ENCODE results near the gene KDM5B.
"Not testable (repeated sequence)": the region's sequence is repeated elsewhere in the genome, so short reads cannot be mapped to it uniquely, and the experiment has no call there.

KDM5B gene

DNA sequence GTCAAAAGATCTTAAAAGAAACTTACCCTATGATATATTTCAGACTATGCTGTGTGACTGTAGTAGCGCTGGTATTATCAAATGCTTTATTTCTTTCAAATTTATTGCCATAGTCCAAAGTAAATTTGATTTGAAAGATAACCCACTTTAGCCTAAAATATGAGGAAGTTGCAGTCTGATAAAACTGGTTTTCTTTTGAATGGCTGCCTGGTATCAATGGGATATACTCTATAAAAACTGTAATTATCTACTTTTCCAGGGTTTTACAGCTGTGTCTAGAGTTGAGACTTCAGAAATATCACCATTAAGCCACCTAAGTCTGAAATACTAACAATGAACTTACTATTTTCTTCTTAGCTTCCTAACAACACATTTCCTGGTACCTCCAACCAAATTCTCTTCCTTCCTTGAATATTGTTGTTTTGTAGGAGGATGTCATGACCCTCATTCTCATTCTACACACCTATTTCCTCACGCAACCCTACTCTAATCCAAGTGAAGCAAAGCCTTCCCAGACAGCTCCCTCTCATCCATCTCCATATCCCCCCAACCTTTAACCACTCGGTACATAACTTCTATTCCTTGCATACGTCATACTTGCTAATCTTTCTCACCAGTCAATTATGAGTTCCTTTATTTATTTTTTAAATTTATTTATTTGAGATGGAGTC is 17.0 kb downstream of the KDM5B start:
- no peak for DNase-seq

DNA sequence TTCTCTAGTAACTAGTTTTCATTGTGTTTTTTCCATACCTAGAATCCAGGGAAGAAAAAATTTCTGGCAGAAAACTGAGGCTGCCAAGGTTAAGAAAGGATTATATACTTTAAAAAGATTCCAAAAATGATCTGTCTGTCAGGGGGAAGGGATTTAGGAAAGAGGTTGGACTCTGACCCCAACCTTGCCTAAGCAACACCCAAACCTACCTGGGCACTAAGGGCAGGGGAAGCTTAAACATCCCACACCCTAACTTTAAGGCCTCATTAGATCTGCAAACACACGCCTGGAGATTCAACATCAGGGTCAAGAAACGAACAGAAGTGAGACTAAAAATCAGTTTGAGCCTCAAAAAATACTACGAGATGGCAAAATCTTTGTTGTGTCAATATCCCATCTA is 19.4 kb downstream of the KDM5B start:
- DNase-seq = no peak

DNA sequence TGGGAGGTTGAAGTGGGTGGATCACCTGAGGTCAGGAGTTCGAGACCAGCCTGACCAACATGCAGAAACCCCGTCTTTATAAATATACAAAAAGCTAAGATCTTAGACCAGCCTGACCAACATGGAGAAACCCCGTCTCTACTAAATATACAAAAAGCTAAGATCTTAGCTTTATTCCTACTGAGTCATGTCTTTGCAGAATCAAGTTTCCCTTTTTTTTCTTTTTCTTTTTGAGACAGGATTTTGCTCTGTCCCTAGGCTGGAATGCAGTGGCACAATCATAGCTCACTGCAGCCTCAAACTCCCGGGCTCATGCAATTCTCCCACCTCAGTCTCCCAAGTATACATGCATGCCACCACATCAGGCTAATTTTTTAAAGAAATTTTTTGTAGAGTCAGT is 21.4 kb downstream of the KDM5B start:
- no peak for DNase-seq

DNA sequence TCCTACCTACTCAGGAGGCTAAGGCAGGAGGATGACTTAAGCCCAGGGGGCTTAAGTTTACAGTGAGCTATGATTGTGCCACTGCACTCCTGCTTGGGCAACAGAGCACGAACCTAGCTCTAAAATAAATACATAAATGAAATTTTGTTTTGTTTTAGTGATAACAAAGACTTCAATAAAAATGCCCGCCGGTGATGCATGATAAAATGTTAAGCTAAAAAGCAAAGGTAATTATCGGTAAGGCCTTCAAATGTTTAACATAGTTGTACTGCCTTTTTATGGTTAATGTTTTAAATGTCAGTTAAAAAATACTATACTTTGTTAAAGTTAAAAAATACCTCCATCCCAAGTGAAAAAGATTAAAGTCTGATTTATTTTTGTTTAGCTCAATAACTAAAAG is 27.0 kb downstream of the KDM5B start:
- no peak for DNase-seq

DNA sequence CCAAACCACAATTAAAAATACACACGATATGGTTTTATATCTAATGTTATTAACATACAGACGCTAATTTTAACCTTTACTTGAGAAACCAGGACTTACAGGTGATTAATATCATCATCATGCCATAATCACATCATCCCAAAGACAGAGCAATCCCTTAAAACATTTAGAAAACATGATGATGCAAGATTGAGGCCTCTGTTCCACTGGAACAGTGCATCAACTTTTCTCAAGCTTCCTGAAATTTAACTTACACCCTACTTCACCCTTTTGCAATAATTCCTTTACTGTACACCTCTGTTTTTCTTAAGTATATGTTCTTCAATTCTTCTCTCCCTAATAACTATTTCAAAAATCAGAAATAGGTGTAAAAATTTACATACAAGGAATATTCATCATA is 38.1 kb downstream of the KDM5B start:
- no peak for DNase-seq

DNA sequence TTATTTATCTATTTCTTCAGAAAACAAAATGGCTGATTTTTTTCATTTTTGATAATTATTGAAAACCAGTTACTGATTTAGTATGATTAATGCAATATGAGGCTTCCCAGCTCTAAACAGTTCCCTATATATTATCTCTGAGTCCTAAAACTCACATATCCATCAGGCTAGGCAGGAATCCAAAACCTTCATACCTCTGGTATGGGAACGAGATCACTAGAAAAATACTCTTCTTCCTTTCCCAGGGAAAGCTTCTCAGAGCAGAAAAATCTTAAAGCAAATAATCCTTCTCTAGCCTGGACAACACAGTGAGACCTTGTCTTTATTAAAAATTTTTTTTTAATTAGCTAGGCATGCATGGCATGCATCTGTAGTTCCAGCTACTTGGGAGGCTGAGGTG is 42.5 kb downstream of the KDM5B start:
- DNase-seq = no peak

DNA sequence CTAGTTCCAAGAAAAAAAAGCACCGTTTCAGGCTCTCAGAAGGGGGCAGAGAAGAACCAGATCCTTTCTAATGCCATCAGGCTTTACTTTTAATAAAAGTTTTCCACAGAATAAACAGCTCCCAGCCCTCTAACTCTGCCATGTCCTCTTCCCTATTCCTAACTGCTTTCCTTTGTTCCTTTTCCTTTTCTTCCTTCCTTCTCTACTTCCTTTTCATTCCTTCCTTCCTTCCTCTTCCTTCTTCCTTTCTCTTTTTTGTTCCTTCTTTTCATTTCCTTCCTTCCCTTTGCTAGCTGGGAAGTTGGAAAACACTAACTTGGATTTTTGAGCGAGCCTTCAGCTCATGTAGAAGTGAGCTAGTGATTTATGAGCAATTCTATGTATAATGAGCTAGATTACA is 46.2 kb downstream of the KDM5B start:
- DNase-seq = no peak

DNA sequence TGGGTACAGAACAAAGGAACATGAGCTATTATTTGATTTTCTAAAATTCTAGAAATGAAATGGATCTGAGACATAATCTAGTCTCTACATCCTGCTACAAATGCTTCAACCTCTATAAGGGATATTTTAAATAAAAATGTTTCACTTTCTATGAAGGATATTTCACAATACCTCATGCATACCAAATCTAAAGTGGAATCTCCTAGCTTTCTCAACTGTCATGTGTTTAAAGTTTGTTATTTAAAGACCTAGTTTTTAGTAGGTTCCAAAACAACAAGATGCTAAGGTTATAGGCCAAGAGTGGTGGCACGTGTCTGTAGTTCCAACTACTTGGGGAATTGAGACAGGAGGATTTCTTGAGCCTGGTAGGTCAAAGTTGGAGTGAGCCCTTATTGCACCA is 47.6 kb downstream of the KDM5B start:
- no peak for DNase-seq

DNA sequence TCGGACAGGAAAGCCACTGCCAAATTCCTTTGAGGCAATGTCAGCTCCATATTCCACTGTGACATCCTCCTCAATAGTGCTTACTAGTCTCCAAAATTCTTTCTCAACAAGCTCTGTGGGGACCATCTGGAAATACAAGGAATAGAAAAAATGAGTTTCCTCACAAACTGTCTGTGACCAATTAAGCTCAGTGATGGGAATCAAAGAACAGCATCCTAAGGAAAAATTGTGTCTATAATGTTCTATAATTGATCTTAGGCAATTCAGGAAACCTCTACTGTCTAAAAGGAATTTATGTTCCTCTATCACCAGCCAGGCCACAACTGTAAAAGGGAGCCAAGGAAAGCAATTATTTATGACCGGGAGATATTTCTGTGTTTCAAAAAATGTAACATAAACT is 51.8 kb downstream of the KDM5B start:
- DNase-seq = no peak

DNA sequence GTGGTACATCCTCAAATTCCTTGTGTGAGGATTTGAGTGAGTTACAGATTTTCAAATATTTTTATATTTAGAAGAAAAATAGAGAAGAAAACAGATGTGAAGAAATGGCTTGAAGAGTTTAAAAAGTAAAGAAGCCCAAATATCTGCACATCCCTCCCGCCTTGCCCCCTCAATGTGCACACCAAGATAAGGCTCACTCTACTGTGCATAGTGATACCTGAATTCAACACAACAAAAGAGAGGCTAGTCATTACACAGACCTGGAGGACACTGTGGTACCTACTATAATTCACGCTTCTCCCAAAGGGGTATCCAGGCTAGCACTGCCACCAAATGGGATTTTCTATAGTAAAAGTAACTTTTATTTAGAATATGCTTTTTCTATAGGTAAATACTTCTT is 53.9 kb downstream of the KDM5B start:
- no peak for DNase-seq

DNA sequence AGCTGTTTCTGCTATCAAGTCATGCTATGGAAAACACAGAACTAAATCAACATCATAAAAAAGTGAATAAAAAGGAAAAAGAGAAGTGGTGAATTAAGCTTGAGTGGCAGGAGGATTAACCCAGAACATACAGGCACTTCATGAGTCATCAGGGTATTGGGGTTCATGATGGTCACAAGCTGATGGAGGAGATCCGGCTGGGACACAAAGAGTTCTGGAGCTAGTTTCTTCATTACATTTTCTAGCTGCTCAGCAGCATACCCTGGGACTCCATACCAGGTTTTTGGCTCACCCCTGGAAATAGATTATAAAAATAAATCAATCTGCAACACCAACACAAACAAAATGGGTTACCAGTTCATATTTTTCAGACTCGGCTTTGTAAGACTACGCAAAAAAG is 55.4 kb downstream of the KDM5B start:
- no peak for DNase-seq

DNA sequence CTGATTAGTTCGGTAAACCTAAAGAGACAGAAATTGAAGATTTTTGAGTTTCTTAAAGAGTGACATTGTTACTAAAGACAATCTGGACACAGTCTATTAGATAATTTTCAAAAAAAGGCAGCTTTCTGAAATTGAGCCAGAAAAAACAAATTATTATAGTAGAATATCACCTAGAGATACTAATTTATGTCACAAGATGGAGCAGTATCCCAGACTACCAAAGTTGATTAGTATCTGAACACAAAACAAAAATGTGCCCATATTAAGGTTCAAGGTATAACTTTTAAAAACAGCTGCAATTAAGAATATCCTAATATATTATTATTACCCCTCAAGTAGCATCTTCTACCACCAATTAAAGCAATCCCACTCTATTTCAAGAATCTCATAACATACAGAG is 57.5 kb downstream of the KDM5B start:
- no peak for DNase-seq

DNA sequence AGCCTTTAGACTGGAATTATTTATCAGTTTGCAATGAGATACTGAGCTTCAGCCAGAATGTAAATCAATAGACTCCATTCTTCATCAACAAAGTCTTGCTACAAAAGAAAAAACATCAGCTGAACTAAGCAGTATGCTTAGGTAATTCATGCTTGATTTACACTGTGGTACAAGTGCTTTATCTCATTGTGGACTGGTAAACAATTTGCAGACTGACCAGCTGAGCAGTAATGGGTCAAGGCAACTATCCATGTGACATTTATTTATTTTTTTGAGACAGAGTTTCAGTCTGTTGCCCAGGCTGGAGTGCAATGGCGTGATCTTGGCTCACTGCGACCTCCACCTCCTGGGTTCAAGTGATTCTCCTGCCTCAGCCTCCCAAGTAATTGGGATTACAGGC is 58.2 kb downstream of the KDM5B start:
- DNase-seq = no peak

DNA sequence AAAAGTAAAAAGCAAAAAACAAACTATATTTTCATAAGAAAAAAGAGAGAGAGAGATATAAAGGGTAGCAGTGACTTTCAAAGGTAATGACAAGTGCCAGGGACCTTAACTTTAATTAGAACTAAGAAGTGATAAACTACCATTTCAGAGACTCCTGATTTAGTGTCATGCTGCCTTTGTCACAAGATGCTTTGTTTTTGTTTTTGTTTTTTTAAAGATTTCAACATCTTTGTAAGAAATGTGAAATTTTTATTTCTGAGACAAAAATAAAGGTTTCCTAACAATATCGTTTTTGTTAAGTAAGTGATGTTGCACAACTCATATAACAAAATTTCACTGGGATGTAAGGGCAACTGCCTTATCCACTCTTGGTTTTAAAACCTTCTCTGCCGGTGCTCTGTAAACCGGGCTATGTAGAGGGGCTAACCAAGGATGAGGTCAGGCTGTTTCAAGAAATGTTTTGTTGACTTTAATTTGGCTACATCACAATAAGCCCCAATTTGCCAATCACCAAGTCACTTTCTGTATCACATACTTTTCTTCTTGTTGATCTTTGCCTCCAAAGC is 62.8 kb downstream of the KDM5B start:
- no peak for DNase-seq

DNA sequence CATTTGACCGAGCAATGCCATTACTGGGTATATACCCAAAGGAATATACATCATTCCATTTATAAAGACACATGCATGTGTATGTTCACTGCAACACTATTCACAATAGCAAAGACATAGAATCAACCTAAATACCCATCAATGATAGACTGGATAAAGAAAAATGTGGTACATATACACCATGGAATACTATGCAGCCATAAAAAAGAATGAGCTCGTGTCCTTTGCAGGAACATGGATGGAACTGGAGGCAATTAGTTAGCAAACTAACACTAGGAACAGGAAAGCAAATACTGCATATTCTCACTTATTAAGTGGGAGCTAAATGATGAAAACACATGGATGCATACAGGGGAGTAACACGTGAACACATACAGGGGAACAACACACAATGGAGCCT is 63.5 kb downstream of the KDM5B start:
- DNase-seq = not testable (repeated sequence)

DNA sequence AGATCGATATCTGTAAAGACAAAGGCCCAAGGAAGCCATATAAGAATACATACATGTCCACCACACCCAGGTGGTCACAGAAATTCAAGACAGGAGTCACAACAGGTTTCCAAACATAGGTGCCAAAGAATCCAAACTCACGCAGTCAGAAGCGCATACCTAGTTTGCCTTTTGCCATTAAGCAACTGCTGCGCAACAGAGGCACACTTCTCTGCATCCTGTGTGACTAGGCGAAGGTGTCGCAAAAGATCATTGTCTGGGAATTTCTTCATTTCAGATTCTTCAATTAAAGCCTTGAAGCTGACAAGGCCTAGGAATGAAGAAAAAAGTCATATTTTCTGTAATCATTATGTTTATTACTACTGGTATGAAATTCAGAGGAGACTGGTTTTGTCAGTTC is 65.7 kb downstream of the KDM5B start:
- DNase-seq = no peak

DNA sequence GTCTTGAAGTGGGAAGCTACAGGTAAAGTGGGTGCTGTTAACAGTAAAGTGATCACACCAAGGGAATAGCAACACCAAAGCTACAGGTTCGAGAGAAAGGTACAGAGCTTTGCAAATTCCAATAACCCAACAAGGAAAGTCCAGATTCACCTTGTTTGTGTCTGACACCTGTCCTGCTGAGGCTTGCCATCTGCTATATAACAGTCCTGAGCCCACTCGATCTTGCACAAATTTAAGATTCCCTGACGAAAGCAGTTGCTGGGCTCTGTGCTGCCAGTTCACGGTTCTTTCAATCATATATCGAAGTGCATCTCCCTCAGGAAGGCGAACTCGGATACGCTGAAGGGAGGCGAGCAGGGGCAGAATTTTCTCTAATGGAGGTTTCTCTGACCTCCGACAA is 75.0 kb downstream of the KDM5B start:
- no peak for DNase-seq

DNA sequence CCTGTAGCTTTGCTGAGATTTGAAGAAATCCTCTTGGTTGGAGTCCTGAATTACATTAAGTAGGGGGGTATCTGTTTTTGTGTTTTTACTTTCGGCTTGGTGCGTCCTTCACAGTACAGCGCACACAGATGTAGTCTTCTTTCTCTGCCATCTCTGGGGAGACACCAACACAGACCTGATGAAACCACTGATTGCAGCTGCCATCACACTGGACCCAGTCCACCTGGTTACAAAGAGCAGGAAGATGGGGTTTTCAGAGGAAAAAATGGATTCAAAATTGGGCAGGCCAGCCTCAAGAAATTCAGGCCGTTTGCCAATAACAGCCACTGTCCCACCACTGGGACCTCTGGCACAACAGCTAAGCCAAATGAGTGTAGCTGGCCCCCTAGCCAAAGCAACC is 79.3 kb downstream of the KDM5B start:
- no peak for DNase-seq

DNA sequence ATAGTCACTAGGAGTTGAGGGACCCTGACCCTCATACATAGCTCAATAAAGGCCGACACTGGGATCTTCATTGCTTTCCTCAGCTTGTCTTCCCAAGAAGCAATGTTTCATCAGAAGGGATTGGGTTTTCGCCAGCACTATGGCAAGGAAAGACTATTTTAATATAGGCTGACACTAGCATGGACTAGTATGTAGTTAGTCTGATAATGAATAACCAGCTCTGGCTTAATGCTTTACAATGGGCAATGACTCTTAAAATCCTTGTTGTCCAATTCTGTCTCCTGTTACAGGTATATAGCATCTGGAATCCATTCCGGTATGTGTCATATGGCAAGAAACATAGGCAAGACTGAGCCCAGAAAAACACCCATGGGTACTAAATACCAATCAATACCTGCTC is 82.7 kb downstream of the KDM5B start:
- no peak for DNase-seq

DNA sequence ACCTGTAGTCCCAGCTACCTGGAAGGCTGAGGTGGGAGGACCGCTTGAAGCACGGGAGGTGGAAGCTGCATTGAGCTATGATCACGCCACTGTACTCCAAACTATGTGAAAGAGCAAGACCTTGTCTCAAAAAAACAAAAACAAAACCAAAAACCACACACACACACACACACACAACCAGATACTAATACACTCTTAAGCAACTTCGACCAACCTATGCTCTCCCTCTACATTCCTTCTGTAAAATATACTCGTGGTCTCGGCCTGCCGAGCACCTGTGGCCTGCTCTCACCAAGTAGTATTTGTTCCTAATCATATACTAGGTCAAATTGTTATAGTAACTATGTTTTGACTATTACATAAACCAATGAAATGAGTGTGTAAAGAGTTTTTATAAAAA is 84.5 kb downstream of the KDM5B start:
- no peak for DNase-seq

DNA sequence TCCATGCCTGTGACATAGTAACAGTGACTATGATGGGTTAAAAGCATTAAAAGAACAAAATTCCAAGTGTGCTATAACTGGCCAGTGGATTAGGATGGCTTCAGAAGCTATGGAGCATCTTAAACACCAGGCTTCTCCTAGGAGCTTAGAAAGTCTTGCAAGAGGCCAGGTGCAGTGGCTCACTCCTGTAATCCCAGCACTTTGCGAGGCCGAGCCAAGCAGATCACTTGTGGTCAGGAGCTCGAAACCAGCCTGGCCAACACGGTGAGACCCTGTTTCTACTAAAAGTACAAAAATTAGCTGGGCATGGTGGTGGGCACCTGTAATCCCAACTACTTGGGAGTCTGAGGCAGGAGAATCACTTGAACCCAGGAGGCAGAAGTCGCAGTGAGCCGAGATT is 85.2 kb downstream of the KDM5B start:
- DNase-seq = not testable (repeated sequence)

DNA sequence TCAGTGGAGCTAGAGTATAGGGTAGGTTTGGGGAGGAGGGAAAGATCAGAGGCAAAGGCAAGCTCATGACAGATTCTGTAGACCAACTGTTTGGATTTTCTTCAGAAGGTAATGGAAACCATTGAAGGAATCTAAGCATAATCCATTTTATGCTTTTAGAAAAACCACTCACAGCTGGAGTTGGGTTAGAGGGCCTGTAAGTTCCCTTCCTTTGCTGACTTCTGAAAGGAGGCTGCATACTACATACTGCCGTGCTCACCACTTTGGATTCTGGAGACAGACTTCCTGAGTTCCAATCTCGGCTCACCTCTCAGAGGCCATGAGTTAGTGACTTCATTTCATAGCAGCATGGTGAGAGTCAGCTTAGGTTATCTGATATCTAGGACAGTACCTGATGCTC is 91.6 kb downstream of the KDM5B start:
- no peak for DNase-seq

DNA sequence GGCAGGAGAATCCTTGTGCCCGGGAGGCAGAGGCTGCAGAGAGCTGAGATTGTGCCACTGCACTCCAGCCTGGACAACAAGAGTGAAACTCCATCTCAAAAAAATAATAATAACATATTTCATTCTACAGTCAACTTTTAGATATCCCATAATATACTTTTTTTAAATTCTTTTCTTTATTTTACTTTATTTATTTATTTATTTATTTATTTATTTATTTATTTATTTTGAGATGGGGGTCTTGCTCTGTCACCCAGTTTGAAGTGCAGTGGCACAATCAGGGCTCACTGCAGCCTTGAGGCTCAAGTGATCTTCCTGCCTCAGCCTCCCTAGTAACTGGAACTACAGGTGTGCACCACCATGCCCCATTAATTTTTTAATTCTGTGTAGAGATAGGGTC is 94.0 kb downstream of the KDM5B start:
- DNase-seq = not testable (repeated sequence)

DNA sequence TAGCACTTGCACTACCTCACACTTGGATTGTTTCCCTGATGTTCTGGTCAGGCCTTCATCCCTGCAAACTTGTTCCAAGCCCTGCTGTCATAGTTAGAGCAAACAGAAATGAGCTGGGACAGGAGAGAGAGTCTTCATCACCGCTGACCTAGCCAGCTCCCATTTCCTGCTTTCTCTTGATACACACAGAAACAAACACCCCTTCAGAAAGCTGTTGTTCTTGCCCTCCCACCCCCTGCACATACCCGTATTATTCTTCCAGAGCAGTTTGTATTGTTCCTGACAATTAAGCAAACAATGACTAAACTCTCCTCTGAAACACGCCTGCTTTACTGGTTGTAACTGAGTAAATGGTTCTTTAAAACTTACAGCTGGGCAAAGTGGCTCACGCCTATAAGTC is 95.1 kb downstream of the KDM5B start:
- no peak for DNase-seq

DNA sequence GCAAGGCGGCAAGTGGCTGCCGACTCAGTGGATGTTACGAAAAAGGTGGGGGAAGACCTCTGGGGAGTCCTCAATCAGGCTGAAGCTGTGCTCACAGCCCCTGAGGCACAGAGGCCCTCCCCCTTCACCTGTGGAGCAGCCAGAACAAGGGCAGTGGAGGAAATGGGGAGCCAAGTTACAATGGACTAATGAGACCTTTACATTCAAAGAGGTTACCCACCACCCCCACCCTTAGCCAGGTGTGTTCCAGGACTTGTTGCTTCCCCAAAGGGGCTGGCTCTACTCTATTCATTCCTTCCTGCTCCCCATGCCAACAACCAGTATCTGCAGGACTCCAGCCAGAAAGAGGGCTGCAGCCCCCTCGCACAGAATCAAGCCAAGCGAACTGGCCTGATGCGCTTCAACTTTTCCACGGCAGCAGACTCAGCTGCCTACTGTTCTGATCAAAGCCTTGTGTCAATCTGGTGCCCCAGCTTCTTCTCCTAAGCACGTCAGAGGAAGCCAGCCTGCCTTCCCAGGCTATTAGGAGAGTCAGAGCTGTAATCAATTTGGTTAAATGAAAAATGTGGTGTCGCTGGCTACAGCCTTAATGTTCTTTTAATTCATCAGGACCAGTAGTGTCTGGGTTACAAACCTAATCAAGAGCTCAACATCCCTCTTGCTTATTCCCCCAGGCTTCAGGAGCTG is 96.1 kb downstream of the KDM5B start:
- DNase-seq = no peak
